T-helper 2 cell treated with Interferon-gamma antibody and Interleukin-4, amounts not matched to agents 100 ng/mL and 5 ng/mL, for 36 hours (primary cell): Measurements from ENCODE around the gene TXNDC8. TPM values are rescaled to one million over a fixed set of nuclear protein-coding genes. Genes with fewer than 3 reads are reported as not detected.
"Not testable (repeated sequence)": the region's sequence is repeated elsewhere in the genome, so short reads cannot be mapped to it uniquely, and the experiment has no call there.

Experiments used
- intact Hi-C: fragments of 100-400 bp; cut with micrococcal nuclease; formaldehyde crosslinking; loops from one replicate; pipeline ENCODE4 v1.15.1; 2023
- total RNA-seq: library from RNA; stranded (reverse); gene quantifications from 2 replicates; pipeline ENCODE4 v1.2.3, GENCODE V29; 2022

Gene TXNDC8
- total RNA-seq, 1 donor from 2014 or later, result not detected

DNA sequence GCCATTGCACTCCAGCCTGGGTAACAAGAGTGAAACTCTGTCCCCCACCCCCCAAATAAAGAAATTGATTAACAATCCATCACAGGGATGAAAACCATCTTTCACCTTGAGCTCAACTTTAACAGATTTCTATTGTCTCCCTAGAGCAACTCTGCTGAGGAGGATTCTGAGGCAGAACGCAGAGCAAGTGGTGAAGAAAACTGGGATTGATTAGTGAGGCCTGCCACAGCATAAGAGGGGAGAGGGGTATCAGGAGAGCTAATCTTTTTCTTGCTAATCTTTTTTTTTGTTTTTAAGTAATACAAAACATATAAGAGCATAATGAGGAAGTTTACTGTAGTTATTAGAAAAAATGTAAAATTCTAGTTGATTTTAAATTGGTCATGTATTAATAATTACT lies 8.9 kb downstream of the TXNDC8 start:
- intact Hi-C loops, result no loop called here

- intact Hi-C loops, result no loop called here
These were observed 9.9 kb downstream of the TXNDC8 start for GRCh38 chr9:110327716-110328115.

DNA sequence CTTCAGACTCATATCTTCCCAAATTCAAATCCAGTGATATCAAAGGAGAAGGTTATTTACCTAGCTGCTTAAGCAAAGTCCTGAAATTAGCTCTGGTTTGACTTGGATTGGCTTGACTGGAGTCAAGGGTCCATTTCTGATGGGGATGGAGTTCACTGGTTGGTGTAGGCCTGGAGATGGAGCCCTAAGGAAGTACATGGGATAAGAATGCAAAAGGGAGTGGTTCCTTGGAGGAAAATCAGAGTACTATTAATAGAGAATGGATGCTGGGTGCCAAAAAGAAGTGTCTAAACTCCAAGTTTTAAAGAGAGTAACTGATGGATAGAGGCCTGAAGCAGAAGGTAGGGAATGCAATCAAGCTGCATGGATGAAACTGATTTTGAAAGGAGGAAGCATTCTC lies 13.8 kb downstream of the TXNDC8 start:
- intact Hi-C loops, result no loop called here

DNA sequence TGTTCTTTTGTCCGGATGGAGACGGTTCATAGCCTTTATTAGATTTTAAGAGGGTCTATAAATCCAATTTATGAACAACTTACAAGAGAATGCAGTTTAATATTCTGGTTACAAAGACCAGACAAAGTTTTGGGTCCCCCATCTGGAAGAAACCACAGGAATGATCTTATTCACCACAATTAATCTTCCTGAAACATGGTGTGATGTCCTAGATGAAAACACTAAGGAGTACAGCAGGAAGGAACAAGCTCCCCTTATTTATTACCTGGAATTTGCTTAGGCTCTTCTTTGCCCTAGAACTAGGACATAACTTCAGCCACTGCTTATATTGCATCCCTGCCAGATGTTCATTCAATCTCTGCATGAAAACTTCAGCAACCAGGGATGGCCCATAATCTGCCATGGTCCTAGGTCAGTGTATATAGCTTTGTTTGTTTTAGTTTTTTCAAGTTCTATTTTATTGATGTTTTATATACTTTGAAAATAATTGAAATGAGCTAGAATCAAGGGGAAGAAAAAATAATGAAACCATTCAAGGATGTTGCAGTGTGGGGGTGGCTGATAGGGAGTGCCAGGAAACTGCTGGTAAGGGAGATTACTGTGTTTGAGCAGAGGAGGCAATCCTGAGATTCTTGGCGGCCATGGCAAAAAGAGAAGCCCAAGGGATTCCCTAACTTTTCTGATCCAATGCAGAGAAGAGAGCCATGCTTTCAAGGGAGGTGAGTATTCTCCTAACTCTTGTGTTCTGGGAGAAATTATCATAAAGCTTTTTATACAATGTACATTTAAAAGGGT lies 16.8 kb downstream of the TXNDC8 start:
- intact Hi-C loops, result no loop called here

DNA sequence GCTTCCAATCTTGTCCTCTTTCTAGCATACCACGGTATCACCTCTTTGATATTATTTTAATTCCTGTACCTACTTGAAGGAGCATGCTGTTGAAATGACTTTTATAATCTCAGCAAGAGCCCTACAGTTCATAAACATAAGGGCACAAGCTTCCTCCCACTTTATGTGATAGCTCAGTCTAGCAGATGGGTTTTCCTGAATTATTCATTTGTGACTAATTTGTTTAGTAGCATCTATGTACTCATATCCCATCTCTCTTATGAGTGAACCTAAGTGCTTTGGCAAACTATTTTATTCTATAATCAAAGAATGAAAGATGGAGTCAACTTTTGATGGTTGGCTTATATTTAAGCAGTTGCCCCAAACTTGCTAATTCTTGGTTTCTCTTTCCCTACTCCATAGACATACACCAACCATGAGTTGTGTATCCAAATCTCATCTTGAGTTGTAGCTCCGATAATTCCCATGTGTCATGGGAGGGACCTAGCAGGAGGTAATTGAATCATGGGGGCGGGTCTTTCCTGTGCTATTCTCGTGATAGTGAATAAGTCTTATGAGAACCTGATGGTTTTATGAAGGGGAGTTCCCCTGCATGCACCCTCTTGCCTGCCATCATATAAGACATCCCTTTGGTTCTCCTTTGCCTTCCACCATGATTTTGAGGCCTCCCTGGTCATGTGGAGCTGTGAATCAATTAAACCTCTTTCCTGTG lies 17.7 kb downstream of the TXNDC8 start:
- intact Hi-C loops, result no loop called here

DNA sequence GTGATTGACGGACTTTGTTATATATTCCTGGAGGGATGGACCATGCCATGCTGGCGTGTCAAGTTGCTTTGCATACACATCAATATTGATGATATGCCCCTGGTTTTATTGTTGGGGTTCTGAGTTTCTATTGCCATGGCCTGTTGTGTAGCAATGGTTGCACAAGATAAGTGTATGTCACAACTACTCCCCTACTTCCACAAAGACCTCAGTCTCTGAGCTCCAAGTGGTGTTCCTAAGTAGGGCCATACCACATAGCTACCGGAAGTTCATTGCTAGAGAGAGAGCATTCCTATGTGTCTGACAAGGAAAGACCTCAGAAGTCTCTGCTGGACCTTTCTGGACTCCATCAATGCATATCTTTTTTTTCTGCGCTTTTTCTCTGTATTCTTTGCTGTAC lies 19.8 kb downstream of the TXNDC8 start:
- intact Hi-C loops, result loop anchor here (2.0 kb wide), 1 partner anchor 61 kb away; the partner anchor contains the start of gene TXN

DNA sequence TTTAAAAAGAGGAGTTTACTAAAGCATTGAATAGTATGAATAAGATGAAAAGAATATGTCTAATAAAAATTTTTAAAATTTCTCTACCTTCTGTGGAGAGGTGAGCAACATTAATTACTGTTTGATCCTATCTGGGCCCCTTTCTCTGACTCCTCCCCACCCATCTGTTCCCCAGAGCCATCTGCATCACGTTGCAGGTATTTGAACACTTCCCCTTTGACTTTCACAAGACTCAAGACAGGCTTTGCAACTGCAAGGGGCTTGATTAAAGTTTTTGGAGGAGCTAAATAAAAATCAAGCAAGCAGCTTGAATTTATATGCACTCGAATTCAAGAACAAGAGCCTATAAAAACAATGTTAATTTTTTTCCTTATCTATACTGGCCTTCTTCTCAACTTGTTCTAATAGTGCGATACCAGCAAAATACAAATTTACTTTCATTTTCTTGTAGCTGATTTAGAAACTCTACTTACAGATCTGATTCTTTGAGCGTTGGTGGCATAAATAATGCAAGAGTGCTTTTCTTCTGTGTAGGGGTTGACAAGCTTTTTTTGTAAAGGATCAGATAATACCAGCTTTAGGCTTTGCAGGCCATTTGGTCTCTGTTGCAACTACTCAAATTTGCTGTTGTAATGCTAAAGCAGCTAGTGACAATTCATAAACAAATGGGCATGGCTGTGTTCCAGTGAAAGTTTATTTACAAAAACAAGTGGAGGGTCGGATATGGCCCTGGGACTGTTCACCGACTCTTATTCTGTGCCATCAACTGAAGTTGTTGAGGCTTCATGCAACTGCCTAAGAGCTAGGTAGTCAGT lies 21.2 kb downstream of the TXNDC8 start:
- intact Hi-C loops, result loop anchor here (2.0 kb wide), 1 partner anchor 60 kb away; the partner anchor contains the start of gene TXN

DNA sequence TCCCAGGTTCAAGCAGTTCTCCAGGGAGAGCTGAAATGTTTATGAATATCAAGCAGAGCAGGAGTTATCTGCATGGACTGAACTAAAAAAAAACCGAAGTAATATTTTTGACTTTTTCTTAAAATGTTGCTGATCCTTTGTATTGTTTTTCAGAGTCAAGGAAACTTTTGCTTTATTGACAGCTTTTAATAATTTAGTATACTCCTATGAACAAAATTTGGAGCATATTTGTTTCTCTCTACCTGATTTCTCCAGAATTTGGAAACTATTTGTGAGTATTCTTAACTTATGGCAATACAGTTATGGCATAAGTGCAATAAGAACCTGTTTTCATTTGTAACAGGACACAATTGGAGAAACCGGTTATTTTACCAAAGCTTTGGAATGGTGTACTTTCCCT lies 25.7 kb downstream of the TXNDC8 start:
- intact Hi-C loops, result not testable (repeated sequence)

DNA sequence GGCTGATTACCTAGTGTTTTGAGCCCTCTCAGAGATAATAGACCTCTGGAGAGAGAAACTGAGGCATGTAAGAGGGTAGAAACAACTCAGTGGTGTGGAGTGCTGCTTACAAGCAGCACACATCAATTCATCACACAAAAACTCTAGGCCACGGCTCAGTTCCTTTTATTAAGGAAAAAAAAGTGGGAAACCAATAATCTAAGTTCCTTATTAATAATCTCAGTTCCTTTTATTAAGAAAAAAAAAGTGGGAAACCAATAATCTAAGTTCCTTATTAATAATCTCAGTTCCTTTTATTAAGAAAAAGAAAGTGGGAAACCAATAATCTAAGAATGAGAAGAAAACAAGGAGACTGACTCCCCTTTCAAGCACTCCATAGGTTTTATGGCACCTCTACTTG lies 28.0 kb downstream of the TXNDC8 start:
- intact Hi-C loops, result no loop called here

DNA sequence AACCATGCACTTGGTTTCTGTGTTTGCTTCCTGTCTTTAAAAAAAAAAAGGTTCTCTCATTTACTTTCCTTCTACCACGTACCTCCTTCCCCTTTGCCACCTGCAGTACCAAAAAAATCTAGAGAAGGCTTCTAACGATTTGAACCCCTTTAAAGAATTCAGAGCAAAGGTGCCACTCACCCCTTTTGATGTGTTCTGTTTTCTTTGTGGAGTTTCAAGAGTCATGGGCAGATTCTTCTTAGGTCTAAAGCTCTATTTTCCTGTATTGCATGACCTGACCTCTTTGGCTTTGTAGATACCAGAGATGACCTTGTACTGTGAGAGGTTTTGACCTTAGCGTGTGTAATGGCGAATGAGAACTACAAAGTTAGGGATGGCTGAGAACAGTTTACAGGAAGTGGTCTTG lies 29.0 kb downstream of the TXNDC8 start:
- intact Hi-C loops, result no loop called here

DNA sequence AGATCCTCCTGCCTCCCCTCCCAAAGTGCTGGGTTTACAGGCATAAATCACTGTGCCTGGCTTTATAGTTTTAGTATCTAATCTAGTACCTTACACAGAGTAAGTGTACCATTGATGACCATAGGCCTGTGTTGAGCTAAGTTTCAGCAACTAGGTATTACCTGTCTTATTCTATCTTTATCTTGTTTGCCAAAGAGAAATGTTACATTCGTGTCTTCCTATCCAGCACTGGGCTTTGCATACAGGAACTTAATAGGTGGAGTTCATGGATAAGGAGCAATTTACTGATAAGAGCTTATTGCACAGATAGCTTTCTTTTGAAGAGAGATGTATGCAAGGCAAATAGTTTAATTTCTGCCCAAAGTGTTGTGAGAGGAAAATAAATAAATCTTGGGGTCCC lies 30.5 kb downstream of the TXNDC8 start:
- intact Hi-C loops, result no loop called here

DNA sequence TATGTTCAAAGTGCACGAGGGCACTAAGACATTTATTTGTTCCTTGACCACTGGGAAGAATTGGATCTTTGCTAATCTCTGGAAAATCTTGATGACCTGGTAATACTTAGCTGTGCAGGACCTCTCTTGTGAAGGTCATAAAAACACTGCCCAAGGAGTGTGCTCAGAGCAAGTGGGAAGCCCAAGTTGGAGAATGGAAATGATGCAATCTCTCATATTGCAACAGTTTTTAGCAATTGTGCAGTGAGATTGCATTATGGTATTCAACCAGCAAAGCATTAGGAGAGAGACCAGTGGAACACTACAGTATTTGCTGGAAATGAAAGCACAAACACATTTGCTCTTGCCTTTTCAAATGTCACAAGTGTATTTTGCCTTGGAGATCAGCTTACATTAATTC lies 34.5 kb downstream of the TXNDC8 start:
- intact Hi-C loops, result no loop called here

DNA sequence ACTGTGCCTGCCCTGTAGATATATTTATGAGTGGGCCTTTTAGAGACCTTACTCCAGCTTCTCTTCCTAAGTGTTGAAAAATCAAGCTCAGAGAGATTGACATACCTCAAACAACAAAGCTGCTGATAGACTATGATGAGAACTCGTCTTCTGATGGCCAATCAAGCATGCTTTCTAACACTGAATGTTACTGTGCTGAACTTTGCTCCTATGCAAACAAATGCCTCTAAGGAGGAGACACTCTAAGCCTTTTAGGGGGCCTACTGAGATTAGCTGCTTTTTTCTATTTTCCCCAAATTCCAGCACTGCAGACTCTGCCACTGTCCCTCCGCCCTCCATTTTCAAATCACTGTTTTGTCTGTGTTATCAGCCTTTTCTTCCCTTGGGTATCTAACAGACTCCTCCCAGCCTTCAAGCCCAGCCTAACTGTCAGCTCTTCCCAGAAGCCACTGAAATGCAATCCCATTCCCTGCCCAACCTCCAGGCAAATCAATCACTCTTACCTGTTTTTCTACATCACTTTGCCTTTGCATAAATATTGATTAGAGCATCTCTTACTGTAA lies 39.5 kb downstream of the TXNDC8 start:
- intact Hi-C loops, result no loop called here

DNA sequence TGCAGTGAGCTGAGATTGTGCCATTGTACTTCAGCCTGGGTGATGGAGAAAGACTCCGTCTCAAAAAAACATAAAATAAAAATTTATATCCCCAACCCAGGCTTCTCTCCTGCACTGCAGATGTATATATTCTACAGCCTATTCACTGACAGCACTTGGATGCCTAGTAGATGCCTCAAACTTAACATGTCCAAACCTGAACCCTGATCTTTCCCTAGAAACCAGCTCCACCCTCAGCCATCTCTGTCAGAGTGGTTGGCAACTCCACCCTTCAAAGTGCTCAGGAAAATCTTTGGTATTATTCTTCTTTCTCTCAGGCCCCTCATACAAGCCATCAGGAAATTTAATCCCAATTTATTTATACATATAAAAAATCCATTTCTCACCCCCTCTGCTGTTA lies 44.4 kb downstream of the TXNDC8 start:
- intact Hi-C loops, result no loop called here

GRCh38 chr9:110291921-110292557 lies 45.6 kb downstream of the TXNDC8 start:
- intact Hi-C loops, result no loop called here

DNA sequence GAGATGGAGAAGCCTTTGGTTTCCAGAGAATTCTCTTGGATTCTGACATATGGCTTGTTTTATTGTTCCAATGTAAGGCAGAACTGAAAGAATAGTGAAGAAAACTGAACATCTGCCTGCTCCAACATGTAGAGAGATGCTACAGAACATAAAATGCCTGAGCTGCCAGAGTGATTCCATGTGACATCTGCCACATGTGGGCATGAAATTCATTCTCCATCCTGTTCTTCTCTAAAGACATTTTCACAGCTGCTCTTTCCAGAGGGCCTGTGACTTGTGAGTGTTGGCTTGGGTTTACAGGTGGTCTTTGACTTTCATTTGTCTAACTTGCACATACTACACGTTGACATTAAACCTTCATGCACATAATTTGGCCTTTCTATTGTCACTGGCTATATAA lies 47.7 kb downstream of the TXNDC8 start:
- intact Hi-C loops, result no loop called here

GRCh38 chr9:110288503-110288902 lies 49.2 kb downstream of the TXNDC8 start:
- intact Hi-C loops, result no loop called here

GRCh38 chr9:110287289-110287680 lies 50.4 kb downstream of the TXNDC8 start:
- intact Hi-C loops, result no loop called here

DNA sequence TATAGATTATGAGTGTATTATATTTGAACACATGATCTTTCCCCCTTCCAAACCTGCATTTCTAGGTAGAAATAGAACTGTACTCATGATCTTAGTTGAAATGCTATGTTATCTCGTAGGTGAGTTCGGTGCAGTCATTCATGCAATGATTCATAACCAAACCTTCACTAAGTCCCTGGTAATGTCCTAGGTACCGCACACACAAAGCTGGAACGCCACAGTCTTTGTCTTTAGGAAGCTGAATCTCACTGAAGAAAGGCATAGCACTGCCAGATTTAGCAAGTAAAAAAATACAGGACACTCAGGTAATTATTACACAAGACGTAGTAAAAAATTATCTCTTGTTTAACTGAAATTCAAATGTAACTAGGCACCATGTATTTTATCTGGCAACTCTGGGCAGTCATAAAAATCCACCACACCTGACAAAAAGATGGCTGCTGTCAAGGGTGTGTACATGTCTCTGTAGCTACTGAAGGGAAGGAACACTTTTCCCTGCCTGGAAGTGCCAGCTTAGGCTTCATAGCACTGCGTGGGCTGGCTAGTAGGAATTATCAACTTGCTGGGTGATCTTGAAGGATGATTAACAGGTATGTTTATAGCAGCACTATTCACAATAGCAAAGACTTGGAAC lies 53.3 kb downstream of the TXNDC8 start:
- intact Hi-C loops, result no loop called here

- intact Hi-C loops, result no loop called here
These were observed 53.9 kb downstream of the TXNDC8 start for GRCh38 chr9:110283751-110284150.

DNA sequence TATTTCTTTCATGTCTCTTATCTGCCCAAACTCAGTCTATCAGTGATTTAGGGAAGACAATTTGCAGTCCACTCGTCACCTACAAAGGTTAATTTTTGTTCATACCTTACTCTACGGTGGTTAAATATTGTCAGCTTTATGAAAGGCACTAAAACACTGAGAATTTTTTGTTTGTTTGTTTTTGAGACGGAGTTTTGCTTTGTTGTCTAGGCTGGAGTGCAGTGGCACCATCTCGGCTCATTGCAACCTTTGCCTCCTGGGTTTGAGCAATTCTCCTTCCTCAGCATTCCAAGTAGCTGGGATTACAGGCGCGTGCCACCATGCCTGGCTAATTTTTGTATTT lies 55.0 kb downstream of the TXNDC8 start:
- intact Hi-C loops, result no loop called here
